DMS153 (cell line): Measurements from ENCODE around the gene TTLL9.

Source experiments
- DNase-seq: peaks from one replicate; lab custom pipeline; 2025; lab: John Stamatoyannopoulos, UW

The TTLL9 gene

GRCh38 chr20:31949877-31950646, 79.6 kb downstream of the TTLL9 start:
- no peak for DNase-seq

- no peak for DNase-seq
These were observed 80.7 kb downstream of the TTLL9 start for GRCh38 chr20:31951203-31951529.

- DNase-seq, result peak; percentile 87
These were observed 81.4 kb downstream of the TTLL9 start, which contains the start of gene PDRG1 for GRCh38 chr20:31951530-31952453. Gene PDRG1, minus strand, starts transcription at chr20:31952046. Its CDS starts 85 bp downstream, at chr20:31951961.

- no peak for DNase-seq
These were observed 83.2 kb downstream of the TTLL9 start for GRCh38 chr20:31953556-31954148.

- no peak for DNase-seq
These were observed 84.1 kb downstream of the TTLL9 start for GRCh38 chr20:31954500-31954899.

- no peak for DNase-seq
These were observed 86.4 kb downstream of the TTLL9 start for GRCh38 chr20:31956556-31957526.

DNA sequence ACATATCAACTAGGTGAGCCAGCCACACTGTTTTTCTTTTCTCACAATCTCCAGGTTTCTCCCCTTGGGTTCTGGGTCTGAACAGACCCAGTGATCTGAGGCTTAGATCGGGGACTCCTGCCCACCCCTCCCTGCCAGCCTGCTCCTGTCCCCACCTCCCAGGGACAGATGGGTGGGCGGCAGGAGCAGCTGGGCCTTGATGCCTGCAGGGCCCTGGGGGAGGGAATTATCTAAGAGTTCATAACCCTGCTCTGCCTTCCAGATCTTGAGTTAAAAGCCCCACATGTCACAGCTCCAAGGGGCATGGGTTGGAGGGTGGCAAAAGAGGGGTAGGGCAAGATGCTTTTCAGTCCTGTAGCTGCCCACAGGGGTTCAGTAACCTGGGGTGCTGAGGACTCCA, 92.3 kb downstream of the TTLL9 start:
- DNase-seq, result no peak

GRCh38 chr20:31963889-31964288, 93.5 kb downstream of the TTLL9 start:
- DNase-seq, result no peak

GRCh38 chr20:31966991-31967655, 96.7 kb downstream of the TTLL9 start:
- DNase-seq, result no peak

GRCh38 chr20:31967830-31968249, 97.4 kb downstream of the TTLL9 start, which contains the start of gene XKR7:
Gene XKR7, plus strand, starts transcription at chr20:31968151. Its CDS starts 25 bp downstream, at chr20:31968176.
- DNase-seq, result peak; percentile 66

DNA sequence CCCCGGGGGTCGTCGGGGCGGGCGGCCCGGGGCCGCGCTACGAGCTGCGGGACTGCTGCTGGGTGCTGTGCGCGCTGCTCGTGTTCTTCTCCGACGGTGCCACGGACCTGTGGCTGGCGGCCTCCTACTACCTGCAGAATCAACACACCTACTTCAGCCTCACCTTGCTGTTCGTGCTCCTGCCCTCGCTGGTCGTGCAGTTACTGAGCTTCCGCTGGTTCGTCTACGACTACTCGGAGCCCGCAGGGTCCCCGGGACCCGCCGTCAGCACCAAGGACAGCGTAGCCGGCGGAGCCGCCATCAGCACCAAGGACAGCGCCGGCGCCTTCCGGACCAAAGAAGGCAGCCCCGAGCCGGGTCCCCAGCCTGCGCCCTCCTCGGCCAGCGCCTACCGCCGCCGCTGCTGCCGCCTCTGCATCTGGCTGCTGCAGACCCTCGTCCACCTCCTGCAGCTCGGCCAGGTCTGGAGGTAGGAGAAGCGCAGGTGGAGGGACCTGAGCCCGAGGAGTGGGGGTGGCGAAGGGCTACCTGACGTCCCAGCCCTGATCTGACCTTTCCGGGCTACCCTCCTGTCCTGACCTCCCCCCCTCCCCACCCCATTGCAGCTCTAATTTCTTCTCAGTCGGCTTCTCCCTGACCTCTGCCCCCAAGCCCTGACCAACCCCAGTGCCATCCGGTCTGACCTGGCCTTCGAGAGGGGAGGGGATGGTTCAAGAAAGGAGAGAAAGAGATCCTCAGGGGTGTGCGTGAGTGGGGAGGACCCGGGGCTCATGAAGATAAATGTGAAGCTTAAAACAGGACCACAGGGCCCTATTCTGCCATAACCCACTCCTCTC, 98.1 kb downstream of the TTLL9 start:
- DNase-seq, result no peak

GRCh38 chr20:31969991-31970390, 99.6 kb downstream of the TTLL9 start:
- no peak for DNase-seq

GRCh38 chr20:31972471-31973021, 102.1 kb downstream of the TTLL9 start:
- DNase-seq, result no peak

DNA sequence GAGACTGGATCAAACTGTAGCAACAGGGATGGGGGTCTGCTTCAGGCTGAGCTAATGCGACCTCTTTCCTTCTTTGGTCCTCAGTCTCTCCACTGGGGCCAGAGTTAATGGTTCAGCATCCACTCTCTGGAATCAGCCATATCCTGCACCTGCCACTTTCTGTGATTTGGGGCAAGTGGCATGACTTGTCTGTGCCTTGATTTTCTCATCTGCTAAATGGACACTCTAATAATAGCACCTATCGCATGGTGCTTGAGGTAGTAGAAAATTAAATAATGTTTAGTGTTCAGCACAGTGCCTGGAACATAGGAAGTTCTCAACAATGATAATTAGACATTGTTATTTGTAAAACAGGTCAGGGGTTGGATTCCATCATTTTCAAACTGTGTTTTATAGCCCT, 103.9 kb downstream of the TTLL9 start:
- DNase-seq, result no peak

DNA sequence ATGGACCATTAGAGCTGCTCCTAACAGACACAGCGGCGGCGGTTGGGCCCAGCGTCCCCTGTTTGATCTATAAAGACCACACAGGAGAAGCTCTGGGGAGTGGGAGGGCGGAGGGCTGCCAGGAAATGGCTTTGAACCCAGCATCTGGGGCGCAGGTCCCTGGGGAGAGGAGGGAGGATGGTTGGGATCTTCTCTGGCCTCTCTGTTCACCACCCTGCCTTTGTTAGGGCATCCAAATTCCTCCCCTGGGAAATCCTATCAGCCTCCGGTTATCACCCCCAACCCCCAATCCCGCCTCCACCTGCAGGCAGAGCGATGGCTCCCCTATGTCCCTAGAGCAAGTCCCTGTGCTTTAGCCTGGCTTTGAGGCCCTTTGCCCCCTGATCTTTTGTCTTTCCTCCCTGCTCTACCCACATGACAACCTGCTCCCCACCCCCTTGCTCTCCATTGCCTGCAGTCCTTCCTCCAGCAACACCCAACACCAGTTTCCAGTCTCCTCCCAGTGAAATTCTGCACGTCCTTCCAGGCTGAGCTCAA, 104.6 kb downstream of the TTLL9 start:
- DNase-seq, result no peak

- no peak for DNase-seq
These were observed 105.4 kb downstream of the TTLL9 start for GRCh38 chr20:31975874-31976273.

GRCh38 chr20:31977080-31977479, 106.6 kb downstream of the TTLL9 start:
- no peak for DNase-seq

- no peak for DNase-seq
These were observed 109.4 kb downstream of the TTLL9 start for GRCh38 chr20:31979713-31980426.

- no peak for DNase-seq
These were observed 111.3 kb downstream of the TTLL9 start for GRCh38 chr20:31981784-31982183.
